WI38 (cell line): ENCODE results near the gene KLC1.

Experiments used
- H3K4me3 ChIP-seq: 2 replicates; pipeline ENCODE4 v1.5.1; 2011; ENCODE audit warnings: low read depth, mild to moderate bottlenecking, control low read depth, low read length
- TF ChIP-seq, protein P1 (sequence below): IDR thresholded peaks from 2 replicates; pipeline ENCODE4 v1.5.1; 2012; ENCODE audit warnings: low read depth, mild to moderate bottlenecking, control low read depth, low read length

KLC1 gene

GRCh38 chr14:103702095-103702494 lies 73.1 kb downstream of the KLC1 start:
- no peak overlapping the region for H3K4me3 ChIP-seq
- TF ChIP-seq, protein P1, sequence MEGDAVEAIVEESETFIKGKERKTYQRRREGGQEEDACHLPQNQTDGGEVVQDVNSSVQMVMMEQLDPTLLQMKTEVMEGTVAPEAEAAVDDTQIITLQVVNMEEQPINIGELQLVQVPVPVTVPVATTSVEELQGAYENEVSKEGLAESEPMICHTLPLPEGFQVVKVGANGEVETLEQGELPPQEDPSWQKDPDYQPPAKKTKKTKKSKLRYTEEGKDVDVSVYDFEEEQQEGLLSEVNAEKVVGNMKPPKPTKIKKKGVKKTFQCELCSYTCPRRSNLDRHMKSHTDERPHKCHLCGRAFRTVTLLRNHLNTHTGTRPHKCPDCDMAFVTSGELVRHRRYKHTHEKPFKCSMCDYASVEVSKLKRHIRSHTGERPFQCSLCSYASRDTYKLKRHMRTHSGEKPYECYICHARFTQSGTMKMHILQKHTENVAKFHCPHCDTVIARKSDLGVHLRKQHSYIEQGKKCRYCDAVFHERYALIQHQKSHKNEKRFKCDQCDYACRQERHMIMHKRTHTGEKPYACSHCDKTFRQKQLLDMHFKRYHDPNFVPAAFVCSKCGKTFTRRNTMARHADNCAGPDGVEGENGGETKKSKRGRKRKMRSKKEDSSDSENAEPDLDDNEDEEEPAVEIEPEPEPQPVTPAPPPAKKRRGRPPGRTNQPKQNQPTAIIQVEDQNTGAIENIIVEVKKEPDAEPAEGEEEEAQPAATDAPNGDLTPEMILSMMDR = no peak

DNA sequence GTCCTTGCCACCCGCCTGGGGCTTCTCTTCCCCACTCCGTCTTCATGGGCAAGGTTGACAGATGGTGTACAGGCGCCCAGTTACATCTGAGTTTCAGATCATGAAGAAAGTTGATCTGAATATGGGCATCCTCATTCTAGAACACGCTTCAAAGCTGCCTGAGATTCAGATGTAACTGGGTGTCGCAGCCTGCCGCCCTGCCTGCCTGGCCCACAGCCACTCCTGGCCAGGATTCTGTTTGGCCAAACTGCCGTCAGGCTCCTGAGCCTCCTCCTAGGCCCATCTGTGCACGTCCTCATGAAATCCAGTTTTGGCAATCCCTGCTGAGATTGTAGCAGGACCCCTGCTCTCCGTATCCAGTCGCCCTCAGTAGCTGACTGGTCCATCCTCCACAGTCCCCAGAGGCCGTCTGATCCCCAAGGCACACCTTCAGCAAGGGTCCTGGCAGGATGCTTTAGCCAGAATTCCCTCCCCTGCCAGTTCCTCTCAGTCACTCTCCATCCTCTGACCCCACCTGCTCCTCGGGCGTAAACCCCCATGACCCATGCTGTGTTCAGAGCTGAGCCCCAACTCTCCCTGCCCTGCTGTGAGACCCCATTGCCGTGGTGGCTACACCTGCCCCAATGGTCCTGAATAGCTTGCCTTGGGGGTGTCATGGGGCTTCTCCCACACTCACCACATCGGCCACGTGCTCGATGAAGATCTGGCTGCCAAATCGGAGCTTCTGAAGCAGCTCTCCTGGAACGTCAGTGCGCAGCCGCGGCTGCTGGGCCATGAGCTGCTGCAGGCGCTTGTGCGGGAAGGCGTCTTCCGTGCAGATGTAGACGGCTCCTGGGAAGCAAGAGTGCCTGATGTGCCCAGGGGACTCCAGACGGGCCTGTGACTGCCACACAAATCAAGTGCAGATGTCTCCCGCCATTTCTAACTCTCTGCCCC lies 73.8 kb downstream of the KLC1 start:
- TF ChIP-seq, protein P1 = no peak
- H3K4me3 ChIP-seq = no peak overlapping the region

DNA sequence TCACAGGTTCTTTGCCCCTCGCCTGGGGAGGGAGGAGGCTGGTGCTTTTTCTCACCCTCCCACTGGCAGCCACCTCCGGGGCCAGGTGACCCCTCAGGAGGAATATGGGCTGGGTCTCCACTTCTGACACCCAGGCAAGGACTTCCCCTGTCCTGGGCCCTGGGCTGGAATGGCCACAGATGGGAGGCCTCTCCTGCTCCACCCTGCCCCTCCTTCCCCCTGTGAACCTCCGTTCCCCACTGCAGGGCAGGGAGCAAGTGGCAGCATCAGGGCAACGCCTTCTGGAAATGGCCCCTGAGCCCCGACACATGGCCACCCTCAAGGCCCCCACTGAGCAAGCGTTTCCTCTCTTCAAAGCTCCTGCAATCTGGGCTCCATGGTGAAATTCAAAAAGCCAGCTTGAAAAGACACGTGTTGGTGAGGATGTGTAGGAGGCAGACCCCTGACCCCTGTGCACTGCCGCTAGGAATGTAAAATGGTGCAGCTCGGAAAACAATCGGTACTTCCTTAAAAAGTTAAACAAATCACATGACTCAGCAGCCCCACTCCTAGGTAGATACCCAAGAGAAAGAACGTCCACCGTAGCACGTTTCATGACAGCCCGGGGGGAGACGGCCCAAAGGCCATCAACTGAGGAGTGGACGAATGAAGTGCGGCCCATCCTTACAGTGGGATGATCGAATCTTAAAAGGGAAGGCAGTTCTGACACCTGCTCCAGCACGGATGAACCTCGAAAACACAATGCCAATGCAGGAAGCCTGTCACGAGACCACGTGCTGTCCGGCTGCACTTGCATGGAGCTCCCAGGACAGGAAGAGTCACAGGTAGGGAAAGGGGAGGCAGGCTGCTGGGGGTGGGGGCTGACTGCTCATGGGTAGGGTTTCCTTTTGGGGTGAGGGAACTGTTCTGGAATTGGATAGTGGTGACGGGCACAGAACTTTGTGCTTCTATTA lies 74.7 kb downstream of the KLC1 start:
- TF ChIP-seq, protein P1 = no peak

GRCh38 chr14:103704708-103705107 lies 75.7 kb downstream of the KLC1 start:
- no peak overlapping the region for H3K4me3 ChIP-seq

More for the DNA sequence above, 74.7 kb downstream of the KLC1 start:
- H3K4me3 ChIP-seq = no peak overlapping the region

GRCh38 chr14:103705118-103705503 lies 76.1 kb downstream of the KLC1 start:
- TF ChIP-seq, protein P1 = no peak
- no peak overlapping the region for H3K4me3 ChIP-seq

More at GRCh38 chr14:103704708-103705107, 75.7 kb downstream of the KLC1 start:
- TF ChIP-seq, protein P1 = no peak

GRCh38 chr14:103705504-103706284 lies 76.7 kb downstream of the KLC1 start:
- H3K4me3 ChIP-seq = no peak overlapping the region
- TF ChIP-seq, protein P1 = no peak
